Stimulated activated CD4-positive, alpha-beta T cell treated with anti-CD3 and anti-CD28 coated beads, Interleukin-15, amount 100 ng/mL, for 1 hour (primary cell): ENCODE measurements around the gene DGKB.

Source experiments
- DNase-seq, 2 donors: peaks; one replicate each; pipeline ENCODE4 v3.0.0-alpha.2; 2020; ENCODE audit warnings: low read depth in 1 of 2, low spot score in 1 of 2

The DGKB gene

DNA sequence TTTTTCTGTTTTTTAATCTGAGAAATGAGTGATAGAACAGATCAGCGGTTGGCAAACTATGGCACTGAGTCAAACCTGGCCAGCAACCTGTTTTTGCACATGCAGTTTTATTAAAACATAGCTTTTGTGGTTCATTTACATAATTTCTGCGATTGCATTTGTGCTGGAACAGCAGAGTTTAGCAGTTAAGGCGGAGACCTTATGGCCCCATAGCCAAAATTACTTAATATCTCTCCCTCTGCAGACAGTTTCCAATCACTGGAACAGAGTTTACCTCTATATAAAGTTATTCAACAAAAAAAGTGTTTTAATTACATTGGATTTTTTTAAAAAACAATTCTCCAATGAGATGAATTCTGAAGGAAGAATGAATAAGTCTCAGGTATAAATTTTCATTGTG lies 212.1 kb downstream of the DGKB start:
- DNase-seq = no peak

DNA sequence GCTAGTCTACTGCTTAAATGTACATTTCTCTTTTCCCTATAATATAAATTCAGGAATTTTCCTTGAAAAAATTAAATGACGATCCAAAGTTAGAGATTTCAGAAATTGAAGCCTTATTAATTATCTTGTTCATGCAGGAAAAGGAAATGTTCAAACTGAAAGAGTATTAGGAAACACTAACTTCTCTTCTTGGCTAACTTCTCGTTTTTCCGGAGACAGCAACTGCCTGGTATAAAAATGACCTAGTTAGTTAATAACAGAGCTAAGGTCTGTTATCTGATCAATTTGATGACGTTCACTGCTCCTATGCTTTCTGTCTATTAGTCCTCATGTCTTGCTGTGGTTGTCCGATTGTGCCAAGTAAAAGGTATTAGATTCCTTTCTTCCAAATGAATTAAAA lies 212.5 kb downstream of the DGKB start:
- DNase-seq = no peak

DNA sequence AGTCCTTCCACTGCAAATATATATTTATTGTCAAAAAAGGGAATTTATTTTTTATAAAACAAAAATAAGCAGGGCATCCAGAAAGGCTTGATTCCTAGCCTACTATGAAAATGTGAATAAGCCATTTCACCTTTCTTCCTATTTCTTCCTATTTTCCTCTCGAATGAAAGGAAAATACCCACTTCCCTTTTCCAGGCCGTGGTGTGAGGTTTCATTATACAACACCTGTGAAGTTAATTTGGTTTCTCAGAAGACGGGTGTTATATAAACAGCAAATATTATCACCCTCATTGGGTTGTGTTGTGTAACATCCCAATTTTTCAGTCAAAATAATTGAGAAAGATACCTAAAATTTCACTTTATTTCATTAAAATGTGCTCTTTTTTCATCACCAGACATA lies 214.3 kb downstream of the DGKB start:
- no peak for DNase-seq

DNA sequence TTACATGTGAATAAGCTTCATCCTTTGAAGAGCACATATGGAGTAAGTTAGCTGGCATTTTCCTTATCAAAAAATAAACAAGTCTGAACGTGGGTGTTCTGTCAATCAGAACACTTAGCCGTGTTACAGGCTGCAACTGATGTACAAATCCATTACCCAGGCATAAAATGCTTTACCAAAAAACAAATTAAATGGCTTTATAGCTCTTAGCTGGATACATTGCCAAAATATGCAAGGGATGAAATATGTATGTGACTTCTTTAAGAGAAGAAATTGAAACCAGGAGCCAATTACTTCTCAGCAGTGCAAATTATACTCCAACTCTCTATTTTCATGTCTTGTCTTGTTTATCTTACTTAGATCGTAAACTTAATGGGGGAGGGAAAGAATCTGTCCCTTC lies 214.8 kb downstream of the DGKB start:
- no peak for DNase-seq

DNA sequence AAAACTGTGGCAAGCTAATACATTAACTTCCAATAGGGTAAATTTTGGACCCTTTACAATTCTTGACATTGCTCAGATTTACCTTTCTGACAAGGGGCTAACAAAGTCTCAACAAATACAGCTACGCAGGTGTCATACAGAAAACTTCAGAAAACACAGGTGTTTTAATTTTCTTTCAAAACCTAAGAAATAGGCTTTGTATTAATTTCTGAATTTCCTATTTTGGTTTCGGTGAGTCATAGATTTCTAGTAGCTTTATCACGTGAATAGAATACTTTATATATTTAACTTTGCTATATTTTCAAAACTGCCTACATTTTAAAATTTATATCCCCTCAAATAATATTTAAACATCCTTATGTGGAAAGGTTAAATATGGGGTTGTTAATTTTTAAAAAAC lies 215.3 kb downstream of the DGKB start:
- DNase-seq = no peak

DNA sequence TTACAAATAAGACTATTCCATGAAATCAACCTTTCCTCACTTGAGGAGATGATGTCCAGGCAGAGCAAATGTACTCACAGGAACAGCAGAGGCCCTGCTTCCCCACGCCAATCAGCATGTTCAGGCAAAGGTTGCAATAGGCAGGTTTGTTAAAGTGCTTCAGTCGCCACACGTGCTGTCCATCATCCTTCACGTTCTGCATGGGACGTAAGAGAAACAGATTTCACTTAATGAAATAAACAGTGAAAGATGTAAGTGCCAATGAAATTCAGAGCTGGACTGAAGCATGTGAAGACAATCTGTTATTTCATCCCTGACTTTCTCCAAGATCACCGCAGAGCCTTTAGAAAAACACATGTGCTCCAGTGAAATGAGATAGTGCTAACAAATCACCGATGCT lies 217.4 kb downstream of the DGKB start:
- no peak for DNase-seq

DNA sequence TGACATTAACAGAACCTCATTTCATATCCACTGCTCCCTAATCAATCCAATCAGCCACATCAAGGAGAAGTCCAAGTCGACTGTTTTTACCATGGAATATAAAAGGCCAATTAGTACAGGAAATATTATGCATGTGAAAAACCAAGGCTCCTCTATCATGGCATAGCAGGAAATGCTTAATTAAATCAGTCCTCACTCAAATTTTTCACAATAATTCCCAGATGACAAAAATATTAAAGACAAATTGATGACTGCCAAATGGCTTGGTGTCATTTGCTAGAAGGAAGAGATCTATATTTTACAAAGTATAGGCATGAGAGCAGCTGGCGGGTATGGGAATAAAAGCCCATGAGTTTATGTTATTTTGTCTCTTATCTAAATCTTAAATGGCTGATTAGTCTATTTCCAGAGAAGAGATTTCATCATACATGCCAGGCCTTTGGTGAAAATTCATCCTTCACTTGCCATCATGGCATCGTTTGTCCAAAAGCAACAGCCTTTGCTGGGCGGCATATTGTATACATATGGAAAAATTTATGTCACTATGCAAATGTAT lies 219.6 kb downstream of the DGKB start:
- DNase-seq = no peak

DNA sequence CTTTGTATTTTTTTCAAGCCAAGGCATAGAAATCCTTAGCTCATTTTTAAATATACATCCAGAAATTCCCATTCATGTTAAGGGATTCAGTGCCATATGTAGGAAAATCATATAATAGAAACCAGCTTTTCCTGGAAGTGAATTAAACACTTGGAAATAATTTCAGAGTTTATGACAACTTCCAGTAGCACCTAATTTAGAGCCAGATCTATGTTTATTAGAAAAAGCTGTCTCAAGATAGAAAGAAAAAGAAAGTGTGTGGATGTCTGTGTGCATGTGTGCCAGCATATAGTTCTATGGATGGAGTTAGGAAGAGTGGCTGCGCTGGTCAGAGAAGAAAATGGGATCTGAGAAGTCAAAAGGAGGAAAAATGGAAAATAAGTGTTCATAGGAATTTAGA lies 225.7 kb downstream of the DGKB start:
- DNase-seq = no peak

DNA sequence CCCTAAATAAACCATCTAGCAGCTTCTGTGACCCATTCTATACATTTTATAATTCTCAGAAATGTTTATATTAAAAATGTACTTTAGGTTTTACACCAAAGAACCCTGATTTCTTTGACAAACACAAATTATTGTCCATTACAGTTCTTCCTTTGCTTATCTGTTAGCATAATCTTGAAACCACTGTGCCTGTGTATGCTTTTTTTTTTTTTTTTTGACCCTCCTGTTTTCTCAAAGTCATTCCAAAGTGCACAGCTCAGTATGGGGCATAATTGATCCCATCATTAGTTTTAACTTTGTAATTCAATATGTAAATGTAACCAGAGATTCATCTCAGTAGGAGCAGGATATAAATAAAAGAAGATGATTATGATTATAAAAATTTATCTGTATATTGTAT lies 229.3 kb downstream of the DGKB start:
- no peak for DNase-seq

DNA sequence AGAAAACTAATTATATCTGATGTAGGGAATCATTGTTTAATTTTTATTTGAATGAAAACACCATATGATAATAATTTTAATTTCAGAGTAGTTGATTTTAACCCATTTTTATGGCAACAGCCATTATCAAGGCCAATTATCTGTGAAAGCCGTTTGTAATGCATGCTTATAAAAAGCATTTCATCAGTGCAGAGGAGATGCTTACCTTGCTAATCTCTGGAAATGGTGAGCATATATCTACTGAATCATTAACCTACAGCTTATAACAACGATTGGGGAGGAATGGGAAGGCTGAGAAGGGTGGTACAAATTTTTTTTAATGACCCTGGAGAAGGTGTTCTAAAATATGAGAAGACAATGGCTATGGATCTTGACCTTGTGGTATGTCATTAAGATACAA lies 235.6 kb downstream of the DGKB start:
- DNase-seq = no peak

DNA sequence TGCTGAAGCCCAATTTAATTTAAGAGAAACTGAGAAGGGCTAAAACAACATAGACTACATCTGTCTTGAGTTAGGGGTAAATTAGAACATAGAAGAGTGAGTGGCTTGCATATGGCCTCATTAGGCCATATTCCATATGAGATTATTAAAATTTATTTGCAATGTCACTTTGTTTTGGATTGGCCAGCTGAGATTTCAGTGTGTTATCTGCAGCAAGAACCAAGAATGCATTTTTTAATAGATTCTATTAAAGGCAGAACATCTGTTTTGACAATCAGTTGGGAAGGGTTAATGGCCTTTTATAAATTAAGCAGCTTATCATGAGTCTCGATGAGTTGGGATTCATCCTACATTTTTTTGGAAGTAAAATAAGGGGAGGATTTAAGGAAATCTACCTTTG lies 236.2 kb downstream of the DGKB start:
- no peak for DNase-seq

DNA sequence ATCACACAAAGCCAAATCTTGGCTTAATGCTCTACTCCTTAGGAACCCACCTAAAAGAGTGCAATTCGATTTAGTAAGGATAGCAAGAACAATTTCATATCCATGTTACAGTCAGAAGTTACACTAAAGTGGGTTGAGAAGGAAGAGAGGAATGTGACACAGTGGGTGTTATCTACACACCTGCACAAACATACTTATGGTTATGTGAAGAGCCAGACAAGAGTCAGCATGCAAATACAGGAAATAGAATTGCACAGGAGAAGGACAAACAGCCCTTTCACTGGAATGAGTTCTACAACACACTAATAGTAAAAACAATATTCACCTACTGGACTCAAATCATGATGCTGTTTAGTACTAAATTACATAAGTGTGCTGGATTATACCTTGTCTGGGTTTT lies 262.8 kb downstream of the DGKB start:
- DNase-seq = no peak

DNA sequence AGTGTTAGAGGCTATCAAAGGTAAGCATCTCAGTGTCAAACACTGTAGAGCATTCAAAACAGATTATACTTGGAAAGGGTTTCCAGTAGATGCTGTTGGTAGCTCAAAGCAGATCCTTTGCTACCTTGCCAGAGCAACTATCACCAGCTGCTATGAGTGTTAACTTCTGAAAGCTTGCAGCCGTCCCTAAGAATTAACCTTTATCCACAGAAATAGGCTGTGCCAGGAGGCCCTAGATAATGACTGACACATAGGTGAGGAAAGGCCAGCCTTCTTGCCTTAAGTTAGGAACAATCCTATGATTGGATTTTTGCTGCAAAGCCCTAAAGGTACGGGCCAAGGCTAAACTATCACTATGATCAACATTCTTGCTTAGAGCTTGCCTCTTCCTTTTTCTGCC lies 263.2 kb downstream of the DGKB start:
- DNase-seq = no peak

DNA sequence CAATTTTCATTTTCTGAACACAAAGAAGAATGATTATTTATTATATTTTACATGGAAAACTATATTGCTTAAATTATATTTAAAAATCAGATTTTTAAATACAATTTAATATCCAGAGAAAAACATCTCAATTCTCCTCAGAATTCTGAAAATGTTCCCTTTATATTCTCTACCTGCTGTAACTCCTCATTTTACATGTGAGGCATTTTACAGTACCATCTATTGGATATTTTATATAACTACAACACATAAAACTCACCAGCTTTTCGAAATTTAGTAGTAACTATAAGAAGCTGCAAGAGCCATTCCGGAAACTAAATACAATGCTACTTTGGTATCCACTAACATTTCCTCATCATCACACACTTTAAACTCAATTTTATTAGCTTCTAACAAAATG lies 264.6 kb downstream of the DGKB start:
- no peak for DNase-seq

DNA sequence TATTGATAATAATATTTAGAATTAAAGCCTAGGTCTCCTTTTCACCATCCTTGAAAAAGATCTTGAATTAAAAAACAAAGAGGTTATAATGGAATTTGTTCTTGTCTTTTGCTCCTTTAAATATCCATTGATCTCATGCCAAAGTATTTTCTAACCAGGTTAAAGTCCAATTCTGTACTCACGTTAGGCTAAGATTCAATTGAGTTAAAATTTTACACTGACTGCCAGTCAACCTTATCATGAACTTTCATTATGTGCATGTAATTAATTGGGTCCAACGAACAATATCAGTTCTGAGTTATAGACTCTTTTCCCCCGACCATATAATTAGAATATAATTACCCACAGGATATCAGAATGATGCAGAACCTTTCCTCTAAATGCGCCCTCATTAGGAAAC lies 266.6 kb downstream of the DGKB start:
- no peak for DNase-seq

DNA sequence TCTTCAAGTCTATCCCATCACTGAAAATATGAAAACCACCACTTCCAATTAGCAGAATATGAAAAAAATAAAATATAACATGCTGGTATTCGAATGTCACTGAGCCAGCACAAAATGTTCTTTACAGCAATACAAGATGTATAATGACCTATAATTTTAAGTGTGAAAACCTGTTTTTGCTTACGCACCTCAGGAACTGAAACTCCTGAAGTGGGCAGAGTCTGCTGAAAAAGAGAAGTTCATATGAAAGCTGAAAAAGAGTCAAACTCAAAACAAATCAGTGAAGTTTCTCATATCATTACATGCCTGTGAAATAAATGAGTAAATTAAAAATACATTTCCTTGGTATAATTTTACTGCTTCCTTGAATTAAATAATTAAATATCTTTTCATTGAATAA lies 272.5 kb downstream of the DGKB start:
- no peak for DNase-seq

DNA sequence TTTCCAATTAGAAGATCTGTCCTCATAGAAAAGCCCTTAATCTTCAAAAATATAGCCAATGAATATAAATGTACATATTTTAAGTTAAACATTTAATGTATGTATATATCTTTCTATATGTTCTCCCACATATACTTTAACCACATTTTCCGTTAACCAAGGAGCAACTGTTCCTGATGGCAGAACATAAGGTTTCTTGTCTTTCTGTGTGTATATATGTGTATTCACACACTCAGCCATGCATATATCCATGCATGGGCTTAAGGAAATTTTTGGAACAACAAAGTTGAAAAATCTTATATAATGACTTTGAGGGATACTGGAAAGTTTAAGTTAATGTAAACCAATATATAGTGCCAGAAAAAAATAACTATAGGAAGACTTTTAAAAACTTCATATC lies 274.0 kb downstream of the DGKB start:
- no peak for DNase-seq

DNA sequence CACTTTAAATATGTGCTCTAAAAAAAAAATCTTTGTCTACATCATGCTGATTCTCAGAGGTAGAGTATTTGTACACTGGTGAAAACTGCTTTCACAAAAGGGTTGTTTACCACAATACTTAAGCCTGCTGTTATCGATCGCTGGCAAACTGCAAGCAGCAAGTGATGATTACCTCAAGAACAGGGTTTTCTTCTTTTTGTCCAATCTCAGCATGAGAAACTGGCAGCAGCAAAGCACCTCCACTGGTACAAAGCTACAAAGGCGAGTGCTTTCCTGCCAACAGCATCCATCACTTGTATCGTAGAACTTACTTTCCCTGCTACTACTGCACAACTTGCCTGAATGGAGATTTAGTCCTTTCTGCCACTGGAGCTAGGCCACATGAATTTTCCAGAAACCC lies 276.5 kb downstream of the DGKB start:
- no peak for DNase-seq

DNA sequence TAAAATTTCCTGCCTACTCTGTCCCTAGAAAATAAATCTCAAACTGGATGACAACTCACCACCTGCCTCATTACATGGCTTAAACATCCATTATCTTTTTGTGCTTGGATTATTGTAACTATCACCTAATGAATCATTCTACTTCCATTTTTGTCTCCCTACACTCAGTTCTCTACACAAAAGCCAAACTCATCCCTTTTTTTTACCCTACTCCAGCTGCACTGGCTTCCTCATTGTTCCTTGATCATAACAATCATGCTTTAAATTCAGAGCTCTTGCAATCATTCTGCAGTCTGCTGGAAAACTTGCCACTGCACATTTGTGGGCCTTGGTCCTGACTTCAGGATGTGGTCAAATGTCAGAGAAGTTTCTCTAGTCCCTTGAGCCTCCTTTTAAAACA lies 280.0 kb downstream of the DGKB start:
- no peak for DNase-seq

DNA sequence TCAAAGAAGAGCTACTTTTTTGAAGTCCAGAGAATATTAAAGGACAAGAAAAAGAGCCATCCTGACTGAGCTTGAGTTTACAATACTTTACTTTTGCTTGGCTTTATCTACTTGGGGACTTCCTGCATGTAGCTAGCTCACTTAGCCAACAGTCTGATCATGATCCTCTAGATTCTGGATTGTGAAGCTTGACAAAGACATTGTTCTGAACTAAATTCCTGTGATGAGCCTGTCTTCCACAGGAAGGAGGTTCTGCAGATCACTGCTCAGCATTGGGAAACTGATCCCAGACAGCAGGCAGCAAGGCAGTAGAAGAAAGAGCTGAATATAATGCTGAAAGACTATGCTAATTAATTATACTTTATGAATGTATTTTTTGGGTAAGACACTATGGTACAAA lies 296.4 kb downstream of the DGKB start:
- no peak for DNase-seq

DNA sequence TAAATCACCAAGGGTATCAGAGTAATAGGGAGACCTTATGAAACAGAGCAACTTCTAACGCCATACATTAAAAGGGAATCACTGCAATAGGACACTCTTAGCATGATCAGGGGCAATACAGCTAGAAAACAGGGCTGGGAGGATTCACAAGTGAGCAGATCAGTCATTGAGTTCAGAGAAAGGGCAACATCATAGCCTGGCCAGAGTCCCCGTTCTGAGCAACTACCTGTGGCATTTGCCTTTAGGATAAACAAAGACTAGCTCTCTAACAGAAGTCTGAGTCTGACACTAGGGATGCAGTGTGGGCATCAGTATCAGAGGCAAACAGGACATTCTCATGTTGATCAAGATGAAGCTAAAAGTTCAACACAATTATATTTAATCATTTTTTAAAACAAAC lies 297.9 kb downstream of the DGKB start:
- DNase-seq = no peak

DNA sequence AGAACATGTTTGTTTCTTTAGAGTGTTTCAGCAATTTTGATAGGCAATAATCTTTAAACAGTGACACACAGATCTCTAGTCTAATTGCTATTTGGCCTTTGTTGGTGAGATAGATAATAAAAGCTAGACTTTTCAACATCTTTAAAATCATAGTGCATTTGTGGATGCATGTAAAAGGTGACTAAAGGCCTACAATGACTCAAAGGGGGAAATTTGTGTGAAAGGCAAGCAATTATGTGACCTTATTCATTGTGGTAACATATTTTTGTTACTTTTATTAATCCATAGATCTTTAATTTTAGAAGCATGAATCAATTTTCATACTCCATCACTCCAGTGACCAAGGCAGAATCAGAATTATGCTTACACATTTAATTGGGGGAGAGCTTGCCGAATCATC lies 299.7 kb downstream of the DGKB start:
- DNase-seq = no peak

DNA sequence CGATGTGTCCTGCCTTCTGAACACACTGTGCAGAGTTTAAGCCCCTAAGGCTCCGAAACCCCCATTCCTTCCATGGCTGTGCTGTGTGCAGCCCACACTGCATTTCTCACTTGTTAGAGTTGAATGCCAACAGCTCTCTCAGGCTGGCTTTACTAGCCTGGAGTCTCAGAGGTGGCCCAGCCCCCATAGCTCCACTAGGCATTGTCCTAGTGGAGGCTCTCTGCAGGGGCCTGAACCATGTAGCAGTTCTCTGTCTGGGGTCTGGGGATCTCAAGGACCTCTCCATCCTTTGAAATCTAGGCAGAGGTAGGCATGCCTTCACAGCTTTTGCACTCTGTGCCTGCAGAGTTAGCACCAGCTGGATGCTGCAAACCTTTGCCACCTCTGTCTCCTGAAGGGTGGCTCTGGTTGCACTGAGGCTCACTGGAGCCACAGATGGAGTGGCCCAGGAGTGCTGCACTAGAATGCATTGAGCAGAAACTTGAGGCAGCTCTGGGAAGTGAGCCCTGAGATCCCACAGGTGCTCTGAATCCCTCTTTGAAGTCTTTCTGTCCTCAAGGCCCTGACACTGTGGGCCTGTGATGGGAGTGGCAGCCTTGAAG lies 301.7 kb downstream of the DGKB start:
- no peak for DNase-seq

DNA sequence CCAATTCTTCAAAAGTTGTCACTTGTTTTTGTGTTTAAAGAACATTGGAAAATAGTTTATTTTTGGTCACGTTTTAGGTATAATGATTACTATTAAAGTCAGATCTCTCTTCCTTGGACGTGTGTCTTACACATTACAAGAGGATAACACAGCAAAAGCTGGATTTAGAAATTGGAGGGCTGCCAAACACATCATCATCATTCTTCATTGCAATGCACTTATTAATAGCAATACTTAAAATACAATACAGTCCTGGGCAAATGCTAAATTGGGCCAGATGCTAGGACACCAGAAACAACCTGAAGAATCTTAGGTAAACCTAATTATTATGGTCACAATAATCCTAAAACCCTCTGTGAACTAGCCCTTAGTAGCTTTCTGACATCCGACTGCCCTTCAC lies 303.6 kb downstream of the DGKB start:
- no peak for DNase-seq
